Sigmoid colon (tissue), 4 donors: ENCODE data around the gene TUBAL3.

Source experiments
- CTCF ChIP-seq, 4 experiments: fragments of 450-650 bp in 3 of 4; fragments of 200-600 bp in 1 of 4; IDR thresholded peaks; one replicate each; pipeline ENCODE4 v1.5.1; 2016 to 2019; ENCODE audit warnings: antibody characterized with exemption in 4 of 4, mild to moderate bottlenecking in 3 of 4, moderate library complexity in 2 of 4
- POLR2A ChIP-seq, 2 donors: fragments of 450-650 bp; IDR thresholded peaks; one replicate each; pipeline ENCODE4 v1.6.1; 2016; ENCODE audit warnings: antibody characterized with exemption in 2 of 2, mild to moderate bottlenecking in 2 of 2, moderate library complexity in 2 of 2
- POLR2AphosphoS5 ChIP-seq, 4 donors: sonication (generic); formaldehyde crosslinking; IDR thresholded peaks; one replicate each; pipeline ENCODE4 v1.6.1; 2017; ENCODE audit warnings: antibody characterized with exemption in 4 of 4

- TF ChIP-seq CTCF (IDR thresholded peaks at IDR 0.05) (no peak), POLR2A (IDR thresholded peaks at IDR 0.05) (no peak), POLR2AphosphoS5 (IDR thresholded peaks at IDR 0.05) (no peak)
These were observed 57.7 kb downstream of the TUBAL3 start for GRCh38 chr10:5346881-5347280.
